Measurements from ENCODE around the gene DCLRE1C. TPM values are rescaled to one million over a fixed set of nuclear protein-coding genes. Genes with fewer than 3 reads are reported as not detected.
A peak's percentile ranks its signal among the peaks of the same experiment; 100 is the strongest.

The DCLRE1C gene
- total and polyA plus RNA-seq, 8 donors = 8.3 to 24.6 (median 18.8) TPM

DNA sequence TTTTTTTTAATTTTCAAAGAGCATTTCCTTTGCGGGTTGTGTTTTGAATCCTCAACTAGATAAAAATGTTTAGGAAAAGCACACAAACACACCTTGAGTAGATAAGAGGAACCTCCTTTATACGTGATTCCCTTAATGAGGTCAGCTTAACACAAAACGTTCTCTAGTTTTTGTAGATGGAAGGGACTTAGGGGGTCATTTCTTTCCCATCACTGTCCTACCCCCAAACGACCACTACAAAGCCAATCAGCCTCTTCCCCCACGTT is 74.0 kb downstream of the DCLRE1C start:
- TF ChIP-seq, protein P1, sequence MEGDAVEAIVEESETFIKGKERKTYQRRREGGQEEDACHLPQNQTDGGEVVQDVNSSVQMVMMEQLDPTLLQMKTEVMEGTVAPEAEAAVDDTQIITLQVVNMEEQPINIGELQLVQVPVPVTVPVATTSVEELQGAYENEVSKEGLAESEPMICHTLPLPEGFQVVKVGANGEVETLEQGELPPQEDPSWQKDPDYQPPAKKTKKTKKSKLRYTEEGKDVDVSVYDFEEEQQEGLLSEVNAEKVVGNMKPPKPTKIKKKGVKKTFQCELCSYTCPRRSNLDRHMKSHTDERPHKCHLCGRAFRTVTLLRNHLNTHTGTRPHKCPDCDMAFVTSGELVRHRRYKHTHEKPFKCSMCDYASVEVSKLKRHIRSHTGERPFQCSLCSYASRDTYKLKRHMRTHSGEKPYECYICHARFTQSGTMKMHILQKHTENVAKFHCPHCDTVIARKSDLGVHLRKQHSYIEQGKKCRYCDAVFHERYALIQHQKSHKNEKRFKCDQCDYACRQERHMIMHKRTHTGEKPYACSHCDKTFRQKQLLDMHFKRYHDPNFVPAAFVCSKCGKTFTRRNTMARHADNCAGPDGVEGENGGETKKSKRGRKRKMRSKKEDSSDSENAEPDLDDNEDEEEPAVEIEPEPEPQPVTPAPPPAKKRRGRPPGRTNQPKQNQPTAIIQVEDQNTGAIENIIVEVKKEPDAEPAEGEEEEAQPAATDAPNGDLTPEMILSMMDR (IDR thresholded peaks at IDR 0.05) = no peak
- no peak for ATAC-seq
- Histone ChIP-seq H3K9me3 (no peaks in the 10 kb centered on the region), H3K27ac (no peak overlapping the region), H3K27me3 (no peaks in the 10 kb centered on the region), H3K36me3 (no peaks in the 10 kb centered on the region), H3K4me3 (peak overlapping the region; percentile 90 to 92), H3K4me1 (peaks cover 11 to 29% of the 10 kb centered on the region in 2 donors)
- peak in 1 of 4 donors; percentile 2 for DNase-seq
- intact Hi-C loops (cut with DNase I) = no loop called here

DNA sequence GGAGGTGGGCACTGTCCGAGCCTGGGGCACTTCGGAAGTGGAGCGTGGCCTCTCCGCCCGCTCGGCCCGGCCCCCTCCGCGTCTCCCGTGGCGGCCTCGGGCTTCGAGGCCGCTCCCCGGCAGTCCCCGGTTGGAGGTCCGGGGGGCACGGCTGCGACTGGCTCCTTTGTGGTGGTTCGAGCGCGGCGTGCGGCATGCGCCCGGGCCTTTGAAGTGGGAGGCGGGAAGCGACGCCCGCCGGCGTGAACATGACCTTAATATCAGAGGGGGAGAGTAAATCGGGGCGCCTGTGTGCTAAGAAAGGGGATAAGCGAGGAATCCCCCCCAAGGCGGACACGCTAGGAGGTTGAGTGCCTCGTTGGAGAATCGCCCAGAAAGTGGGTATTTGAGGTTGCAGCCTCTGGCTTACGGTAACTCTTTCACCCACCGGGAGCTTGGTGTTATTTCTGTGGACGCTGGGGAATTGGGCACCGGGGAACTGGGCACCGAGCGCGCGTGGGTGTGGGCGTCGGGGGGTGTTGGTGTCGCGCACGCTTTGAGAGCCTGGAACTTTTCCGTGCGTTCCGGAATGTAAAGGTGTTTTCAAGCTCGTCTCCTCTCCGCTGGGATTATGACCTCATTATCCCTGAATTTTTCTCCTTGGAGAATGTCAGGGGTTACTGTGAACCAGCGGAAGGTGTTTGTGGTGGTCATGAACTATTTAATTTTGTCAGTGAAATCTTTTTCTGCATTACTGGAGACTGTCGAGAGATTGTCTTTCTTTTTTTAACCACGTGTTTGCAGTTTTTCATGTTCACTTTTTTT is 74.6 kb downstream of the DCLRE1C start:
- intact Hi-C loops (cut with DNase I) = no loop called here
- TF ChIP-seq, protein P1 (IDR thresholded peaks at IDR 0.05) = no peak
- ATAC-seq (peak; percentile 1), DNase-seq (peak in 3 of 4 donors; percentile 34 to 47 (median 36))
- Histone ChIP-seq H3K9me3 (no peaks in the 10 kb centered on the region), H3K36me3 (no peaks in the 10 kb centered on the region), H3K4me1 (peaks cover 11 to 29% of the 10 kb centered on the region in 2 donors), H3K4me3 (peak overlapping the region; percentile 90 to 92), H3K27ac (peak overlapping the region; percentile 94 to 96), H3K27me3 (no peaks in the 10 kb centered on the region)

GRCh38 chr10:14878266-14879123 is 75.4 kb downstream of the DCLRE1C start, which contains the start of gene SUV39H2:
Gene SUV39H2 (plus strand): TSS chr10:14878866. CDS start chr10:14878889, 23 bp downstream.
- no peaks in the 10 kb centered on the region for H3K36me3 ChIP-seq
- intact Hi-C loops (cut with DNase I) = no loop called here
- TF ChIP-seq, protein P1 (IDR thresholded peaks at IDR 0.05) = no peak

DNA sequence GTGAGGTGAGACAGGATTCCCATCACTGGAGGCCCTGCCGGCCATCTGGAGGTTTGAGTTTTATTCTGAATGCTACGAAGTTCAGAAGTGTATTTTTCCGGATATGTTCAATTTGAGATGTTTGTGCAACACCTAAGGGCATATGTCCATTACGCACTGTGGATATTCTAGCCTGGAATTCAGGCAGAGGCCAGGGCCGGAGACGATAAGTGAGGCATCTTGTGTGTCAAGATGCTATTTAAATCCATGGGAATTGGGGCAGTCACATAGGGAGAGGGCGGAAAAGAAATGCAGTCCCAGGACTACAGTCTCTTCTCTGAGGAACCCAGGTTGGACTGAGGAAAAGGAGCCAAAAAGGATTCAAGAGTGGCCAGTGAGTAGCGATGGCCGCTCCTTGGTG is 77.1 kb downstream of the DCLRE1C start:
- TF ChIP-seq, protein P1 (IDR thresholded peaks at IDR 0.05) = no peak
- Histone ChIP-seq H3K27me3 (no peaks in the 10 kb centered on the region), H3K4me1 (peaks cover 11 to 29% of the 10 kb centered on the region in 2 donors), H3K36me3 (no peaks in the 10 kb centered on the region), H3K27ac (peak overlapping the region in 1 of 2 donors; percentile 28), H3K9me3 (no peaks in the 10 kb centered on the region), H3K4me3 (no peak overlapping the region)
- DNase-seq = no peak
- intact Hi-C loops (cut with DNase I) = no loop called here
- ATAC-seq = no peak

More at GRCh38 chr10:14878266-14879123, 75.4 kb downstream of the DCLRE1C start, which contains the start of gene SUV39H2:
- ATAC-seq = peak; percentile 95
- no peaks in the 10 kb centered on the region for H3K9me3 ChIP-seq
- peaks cover 11 to 29% of the 10 kb centered on the region in 2 donors for H3K4me1 ChIP-seq
- H3K27ac ChIP-seq = peak within 1 kb of the TSS; percentile 94 to 96
- no peaks in the 10 kb centered on the region for H3K27me3 ChIP-seq
- DNase-seq = peak; percentile 95 to 99 (median 97)
- peak within 1 kb of the TSS; percentile 90 to 92 for H3K4me3 ChIP-seq

DNA sequence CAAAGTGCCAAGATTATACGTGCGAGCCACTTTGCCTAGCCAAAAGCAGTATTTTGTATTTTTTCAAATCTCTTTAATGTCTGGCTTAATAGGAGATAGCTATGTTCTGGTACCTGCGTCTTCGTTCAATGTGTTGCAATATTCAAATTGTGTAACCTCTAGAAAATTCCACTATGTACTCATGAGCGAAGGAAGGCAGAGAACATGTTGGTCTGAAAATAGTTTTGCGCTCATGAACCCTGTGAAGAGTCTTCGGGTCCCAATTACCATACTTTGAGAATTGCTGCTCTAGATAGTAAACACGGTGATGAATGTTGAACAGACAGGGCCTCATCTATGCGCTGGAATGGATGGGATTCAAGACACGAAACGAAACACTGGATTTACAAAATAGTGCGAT is 78.0 kb downstream of the DCLRE1C start:
- Histone ChIP-seq H3K4me1 (peaks cover 11 to 29% of the 10 kb centered on the region in 2 donors), H3K4me3 (no peak overlapping the region), H3K27me3 (no peaks in the 10 kb centered on the region), H3K9me3 (no peaks in the 10 kb centered on the region), H3K36me3 (peaks cover 0 to 3% of the 10 kb centered on the region in 2 donors), H3K27ac (no peak overlapping the region)
- ATAC-seq (no peak), DNase-seq (no peak)
- intact Hi-C loops (cut with DNase I) = no loop called here
- TF ChIP-seq, protein P1 (IDR thresholded peaks at IDR 0.05) = no peak

All from left lung (tissue), 10 donors.